Fibroblast of skin of left quadriceps (primary cell): ENCODE measurements around the gene SYT7.
"Not testable (repeated sequence)": the region's sequence is repeated elsewhere in the genome, so short reads cannot be mapped to it uniquely, and the experiment has no call there.

Experiments
- DNase-seq, 2 experiments: peaks; one replicate each; pipeline ENCODE4 v3.0.0-alpha.2; 2013; ENCODE audit warnings: low read depth in 2 of 2

SYT7 gene

GRCh38 chr11:61476371-61476770 is 104.5 kb downstream of the SYT7 start:
- no peak for DNase-seq

- DNase-seq, result no peak
These were observed 105.4 kb downstream of the SYT7 start for GRCh38 chr11:61475433-61475832.

- no peak for DNase-seq
These were observed 106.7 kb downstream of the SYT7 start for GRCh38 chr11:61474013-61474643.

- no peak for DNase-seq
These were observed 107.4 kb downstream of the SYT7 start for GRCh38 chr11:61473370-61474012.

GRCh38 chr11:61472868-61473267 is 108.0 kb downstream of the SYT7 start:
- DNase-seq, result no peak

GRCh38 chr11:61472282-61472681 is 108.6 kb downstream of the SYT7 start:
- no peak for DNase-seq

- no peak for DNase-seq
These were observed 112.9 kb downstream of the SYT7 start for GRCh38 chr11:61468002-61468401.

- not testable (repeated sequence) for DNase-seq
These were observed 113.3 kb downstream of the SYT7 start for GRCh38 chr11:61467602-61468001.
